ENCODE results near the gene SGIP1. TPM values are rescaled to one million over a fixed set of nuclear protein-coding genes. Genes with fewer than 3 reads are reported as not detected.

Gene SGIP1
- total and polyA plus RNA-seq, 2 of the 8 experiments (the other 6 are each of a cell fraction or from before 2014, with no cell fraction given), result 1.4 to 2.1 TPM

GRCh38 chr1:66535853-66536252, 1.9 kb downstream of the SGIP1 start (continued):
- TF ChIP-seq PHF8 (conservative IDR thresholded peaks at IDR 0.05; ENCODE audit: low read depth, low read length), result no peak
- TF ChIP-seq CHD2 (IDR thresholded peaks at IDR 0.05; ENCODE audit: low read length), result no peak
- no peak for TF ChIP-seq EZH2 (IDR thresholded peaks at IDR 0.05; ENCODE audit: low read depth, low read length, severe bottlenecking)
- TF ChIP-seq SP4 (IDR thresholded peaks at IDR 0.05; ENCODE audit: low read length), result no peak
- TF ChIP-seq E2F6 (IDR thresholded peaks at IDR 0.05), result no peak
- TF ChIP-seq MAX (IDR thresholded peaks at IDR 0.05), result no peak
- TF ChIP-seq RFX5 (IDR thresholded peaks at IDR 0.05; ENCODE audit: borderline replicate concordance, low read depth, low read length), result no peak
- TF ChIP-seq JUND (IDR thresholded peaks at IDR 0.05; ENCODE audit: low read length), result no peak
- TF ChIP-seq YY1 (IDR thresholded peaks at IDR 0.05; ENCODE audit: low read depth, low read length), result no peak
- TF ChIP-seq ASH2L (IDR thresholded peaks at IDR 0.05; ENCODE audit: low read length), result no peak
- TF ChIP-seq RNF2 (IDR thresholded peaks at IDR 0.05; ENCODE audit: borderline replicate concordance, low read depth, low read length, missing control alignments, poor library complexity, severe bottlenecking), result no peak
